IPS DF 6.9 (cell line): ENCODE data around the gene EIF2AK3.

Experiments
- DNase-seq: peaks from one replicate; pipeline ENCODE4 v3.0.0-alpha.2; 2013; ENCODE audit warnings: low read depth, low spot score
- H3K27ac ChIP-seq: one replicate; pipeline ENCODE4 v1.5.1; 2013; ENCODE audit warnings: low read length, control low read depth
- H3K27me3 ChIP-seq: 2 replicates; pipeline ENCODE4 v1.6.1; 2013; ENCODE audit warnings: mild to moderate bottlenecking, low read length; ENCODE audit not compliant: control insufficient read depth, insufficient read depth
- H3K36me3 ChIP-seq: 2 replicates; pipeline ENCODE4 v1.6.1; 2013; ENCODE audit warnings: low read length; ENCODE audit not compliant: control insufficient read depth, insufficient read depth
- H3K4me1 ChIP-seq: 2 replicates; pipeline ENCODE4 v1.6.1; 2013; ENCODE audit warnings: low read length; ENCODE audit not compliant: control insufficient read depth, insufficient read depth
- H3K4me3 ChIP-seq: 2 replicates; pipeline ENCODE4 v1.5.1; 2013; ENCODE audit warnings: mild to moderate bottlenecking, low read length
- H3K9me3 ChIP-seq: 2 replicates; pipeline ENCODE4 v1.6.1; 2013; ENCODE audit warnings: low read length, inconsistent platforms; ENCODE audit not compliant: control insufficient read depth, insufficient read depth
- WGBS: extraction: QIAGEN DNeasy Blood & Tissue Kit; methylation state at CpG from one replicate; pipeline ENCODE4 v1.1.7; 2013; ENCODE audit warnings: mixed read lengths, missing lambda C conversion rate; ENCODE audit not compliant: insufficient read length, insufficient coverage; 5-methylcytosine and 5-hydroxymethylcytosine counted together

Gene EIF2AK3

GRCh38 chr2:88574445-88574844 is 52.8 kb downstream of the EIF2AK3 start:
- H3K9me3 ChIP-seq = no peaks in the 10 kb centered on the region
- H3K36me3 ChIP-seq = peaks cover 3% of the 10 kb centered on the region; the same call in 1 of the 2 replicates
- H3K27ac ChIP-seq = no peak overlapping the region
- WGBS = no CpG with 5 or more reads among the region's 5 CpGs
- no peaks in the 10 kb centered on the region for H3K27me3 ChIP-seq
- DNase-seq = no peak
- H3K4me1 ChIP-seq = no peaks in the 10 kb centered on the region
- no peak overlapping the region for H3K4me3 ChIP-seq

GRCh38 chr2:88568179-88568578 is 59.1 kb downstream of the EIF2AK3 start:
- Histone ChIP-seq H3K9me3 (no peaks in the 10 kb centered on the region), H3K4me1 (peaks cover under 1% of the 10 kb centered on the region; the same call in 1 of the 2 replicates), H3K27ac (no peak overlapping the region), H3K27me3 (no peaks in the 10 kb centered on the region), H3K4me3 (no peak overlapping the region), H3K36me3 (no peaks in the 10 kb centered on the region)
- no peak for DNase-seq
- WGBS = no CpG with 5 or more reads among the region's 3 CpGs

GRCh38 chr2:88564402-88564801 is 62.9 kb downstream of the EIF2AK3 start:
- Histone ChIP-seq H3K9me3 (no peaks in the 10 kb centered on the region), H3K27me3 (no peaks in the 10 kb centered on the region), H3K36me3 (no peaks in the 10 kb centered on the region), H3K27ac (no peak overlapping the region), H3K4me1 (peaks cover 2% of the 10 kb centered on the region; the same call in 1 of the 2 replicates), H3K4me3 (no peak overlapping the region)
- WGBS = 100% methylated on average over 1 of the region's 2 CpGs
- DNase-seq = no peak

- H3K27me3 ChIP-seq = no peaks in the 10 kb centered on the region
- no CpG with 5 or more reads among the region's 2 CpGs for WGBS
- no peak for DNase-seq
- no peaks in the 10 kb centered on the region for H3K36me3 ChIP-seq
- H3K4me3 ChIP-seq = no peak overlapping the region
- peaks cover 2% of the 10 kb centered on the region; the same call in 1 of the 2 replicates for H3K4me1 ChIP-seq
- H3K27ac ChIP-seq = no peak overlapping the region
- no peaks in the 10 kb centered on the region for H3K9me3 ChIP-seq
These were observed 64.1 kb downstream of the EIF2AK3 start for GRCh38 chr2:88563129-88563528.

GRCh38 chr2:88561646-88562388 is 65.4 kb downstream of the EIF2AK3 start:
- Histone ChIP-seq H3K27me3 (no peaks in the 10 kb centered on the region), H3K4me3 (no peak overlapping the region), H3K36me3 (no peaks in the 10 kb centered on the region), H3K4me1 (peaks cover 2% of the 10 kb centered on the region; the same call in 1 of the 2 replicates), H3K27ac (no peak overlapping the region), H3K9me3 (no peaks in the 10 kb centered on the region)
- WGBS = no CpG with 5 or more reads among the region's 3 CpGs
- no peak for DNase-seq

- Histone ChIP-seq H3K27ac (no peak overlapping the region), H3K9me3 (no peaks in the 10 kb centered on the region), H3K4me1 (peaks cover 2% of the 10 kb centered on the region; the same call in 1 of the 2 replicates), H3K4me3 (no peak overlapping the region), H3K27me3 (no peaks in the 10 kb centered on the region), H3K36me3 (no peaks in the 10 kb centered on the region)
- no CpG with 5 or more reads among the region's 3 CpGs for WGBS
- DNase-seq = no peak
These were observed 66.5 kb downstream of the EIF2AK3 start for GRCh38 chr2:88560619-88561307.

GRCh38 chr2:88557290-88557689 is 70.0 kb downstream of the EIF2AK3 start:
- Histone ChIP-seq H3K27me3 (no peaks in the 10 kb centered on the region), H3K4me3 (no peak overlapping the region), H3K4me1 (no peaks in the 10 kb centered on the region), H3K9me3 (no peaks in the 10 kb centered on the region), H3K36me3 (no peaks in the 10 kb centered on the region), H3K27ac (no peak overlapping the region)
- no peak for DNase-seq
- no CpG with 5 or more reads among the region's 1 CpG for WGBS

GRCh38 chr2:88556026-88556425 is 71.2 kb downstream of the EIF2AK3 start:
- no peak for DNase-seq
- no CpG with 5 or more reads among the region's 7 CpGs for WGBS
- Histone ChIP-seq H3K27ac (no peak overlapping the region), H3K27me3 (no peaks in the 10 kb centered on the region), H3K4me3 (no peak overlapping the region), H3K36me3 (no peaks in the 10 kb centered on the region), H3K9me3 (no peaks in the 10 kb centered on the region), H3K4me1 (no peaks in the 10 kb centered on the region)

GRCh38 chr2:88554189-88554588 is 73.1 kb downstream of the EIF2AK3 start:
- Histone ChIP-seq H3K4me3 (no peak overlapping the region), H3K27ac (no peak overlapping the region), H3K27me3 (no peaks in the 10 kb centered on the region), H3K36me3 (no peaks in the 10 kb centered on the region), H3K9me3 (no peaks in the 10 kb centered on the region), H3K4me1 (no peaks in the 10 kb centered on the region)
- DNase-seq = no peak
- WGBS = no CpG with 5 or more reads among the region's 5 CpGs

GRCh38 chr2:88549616-88550292 is 77.5 kb downstream of the EIF2AK3 start:
- Histone ChIP-seq H3K4me1 (no peaks in the 10 kb centered on the region), H3K36me3 (no peaks in the 10 kb centered on the region), H3K27me3 (no peaks in the 10 kb centered on the region), H3K4me3 (peak overlapping the region; percentile 11; the same call in 1 of the 2 replicates), H3K27ac (no peak overlapping the region), H3K9me3 (no peaks in the 10 kb centered on the region)
- DNase-seq = no peak
- no CpG with 5 or more reads among the region's 36 CpGs for WGBS
